ENCODE data around the gene GRM4. TPM values are rescaled to one million over a fixed set of nuclear protein-coding genes. Genes with fewer than 3 reads are reported as not detected.

Gene GRM4
- total and polyA plus RNA-seq, 10 donors: 0.02 to 0.26 (median 0.09) TPM; not detected in 3

DNA sequence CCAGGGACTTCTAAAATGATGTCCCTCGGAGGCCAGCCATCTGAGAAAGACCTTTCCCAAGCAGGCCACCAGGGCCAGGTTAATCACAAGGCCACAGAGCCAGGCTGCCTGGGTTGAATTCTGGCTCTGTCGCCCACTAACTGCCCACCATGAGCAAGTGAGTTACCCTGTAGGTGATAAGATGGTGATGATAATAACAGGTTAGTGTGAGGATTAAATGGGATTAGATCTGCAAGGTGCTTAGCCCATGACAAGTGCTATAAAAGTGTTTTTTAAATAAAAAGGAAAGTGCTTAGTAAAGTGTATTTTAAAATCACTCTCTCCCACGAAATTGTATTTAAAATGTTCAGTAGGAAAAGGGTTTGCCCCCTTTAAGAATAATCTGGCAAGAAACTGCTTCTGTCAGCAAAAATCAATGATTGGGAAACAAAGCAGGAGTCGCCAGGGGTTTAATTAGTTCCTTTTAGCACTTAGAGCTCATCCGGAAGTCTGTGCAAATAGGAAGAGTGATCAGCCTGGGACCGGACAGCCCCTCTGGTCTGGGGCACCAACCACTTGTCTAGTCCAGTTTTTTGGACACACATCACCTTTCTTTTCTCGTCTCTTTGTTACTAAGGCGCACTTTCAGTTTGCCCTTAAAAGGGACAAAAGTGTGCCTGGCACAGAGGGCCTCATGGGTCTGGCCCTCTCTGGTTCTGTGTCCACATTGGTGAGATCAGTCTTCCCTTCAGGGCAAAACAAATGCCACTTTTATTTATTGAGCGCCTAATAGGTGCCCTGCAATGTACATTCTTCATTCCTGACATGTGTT lies 150.4 kb downstream of the GRM4 start:
- Histone ChIP-seq H3K36me3 (no peaks in the 10 kb centered on the region), H3K27ac (peak overlapping the region in 1 of 8 donors; percentile 45), H3K4me3 (no peak overlapping the region), H3K9me3 (peaks cover 0 to 11% (median 7%) of the 10 kb centered on the region in 8 donors), H3K4me1 (peaks cover 0 to 13% (median 7%) of the 10 kb centered on the region in 6 donors), H3K27me3 (replicated peaks in 1 of 7) (peaks cover 0 to 19% (median 0%) of the 10 kb centered on the region in 7 donors)
- 43 to 60% (median 54%) methylated on average over 9 of the region's 9 CpGs for WGBS, 5 donors
- peak; percentile 29 for DNase-seq
- intact Hi-C loops (cut with DNase I; ENCODE audit: low total_unique reads): no loop called here
- TF ChIP-seq POLR2A (IDR thresholded peaks at IDR 0.05) (no peak), POLR2AphosphoS5 (IDR thresholded peaks at IDR 0.05) (no peak)
- TF ChIP-seq, protein P1, sequence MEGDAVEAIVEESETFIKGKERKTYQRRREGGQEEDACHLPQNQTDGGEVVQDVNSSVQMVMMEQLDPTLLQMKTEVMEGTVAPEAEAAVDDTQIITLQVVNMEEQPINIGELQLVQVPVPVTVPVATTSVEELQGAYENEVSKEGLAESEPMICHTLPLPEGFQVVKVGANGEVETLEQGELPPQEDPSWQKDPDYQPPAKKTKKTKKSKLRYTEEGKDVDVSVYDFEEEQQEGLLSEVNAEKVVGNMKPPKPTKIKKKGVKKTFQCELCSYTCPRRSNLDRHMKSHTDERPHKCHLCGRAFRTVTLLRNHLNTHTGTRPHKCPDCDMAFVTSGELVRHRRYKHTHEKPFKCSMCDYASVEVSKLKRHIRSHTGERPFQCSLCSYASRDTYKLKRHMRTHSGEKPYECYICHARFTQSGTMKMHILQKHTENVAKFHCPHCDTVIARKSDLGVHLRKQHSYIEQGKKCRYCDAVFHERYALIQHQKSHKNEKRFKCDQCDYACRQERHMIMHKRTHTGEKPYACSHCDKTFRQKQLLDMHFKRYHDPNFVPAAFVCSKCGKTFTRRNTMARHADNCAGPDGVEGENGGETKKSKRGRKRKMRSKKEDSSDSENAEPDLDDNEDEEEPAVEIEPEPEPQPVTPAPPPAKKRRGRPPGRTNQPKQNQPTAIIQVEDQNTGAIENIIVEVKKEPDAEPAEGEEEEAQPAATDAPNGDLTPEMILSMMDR (IDR thresholded peaks at IDR 0.05 in 8 of 11, conservative IDR thresholded peaks at IDR 0.05 in 3 of 11): no peak

DNA sequence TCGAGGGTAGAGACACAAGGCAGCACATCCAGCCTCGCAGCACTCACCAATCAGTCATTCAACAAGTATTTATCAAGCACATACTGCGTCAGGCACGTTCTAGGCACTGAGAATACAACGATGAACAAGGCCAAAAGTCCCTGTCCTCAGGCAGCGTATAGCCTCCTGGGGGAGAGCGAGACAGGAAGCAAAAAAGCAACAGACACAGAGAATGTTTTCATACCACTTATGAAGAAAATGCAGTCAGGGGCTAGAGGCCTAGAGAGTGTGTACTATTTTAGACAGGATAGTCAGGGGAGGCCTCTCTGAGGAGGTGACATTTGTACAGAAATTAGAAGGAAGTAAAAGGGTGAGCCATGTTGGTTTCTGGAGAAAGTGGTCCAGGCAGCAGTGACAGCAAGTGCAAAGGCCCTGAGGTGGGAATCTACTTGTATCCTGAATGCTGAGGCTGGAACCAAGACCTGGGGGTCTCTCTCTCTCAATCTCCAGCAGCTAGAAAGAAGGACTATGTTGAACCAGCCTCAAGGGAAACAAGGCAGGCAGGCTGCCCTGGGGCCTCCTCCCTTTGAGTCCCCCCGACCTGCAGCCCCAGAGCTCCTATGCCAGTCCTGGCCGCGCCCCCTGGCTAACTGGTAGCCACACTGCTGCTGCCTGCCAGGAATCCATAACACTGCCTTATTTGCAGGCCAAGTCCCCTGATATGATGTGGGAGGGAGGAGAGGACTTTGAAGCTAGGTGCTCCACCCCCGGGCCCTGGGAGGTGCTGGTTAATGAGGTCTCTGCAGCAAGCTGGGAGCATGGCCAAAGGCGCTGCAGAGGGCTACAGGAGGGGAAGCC lies 151.2 kb downstream of the GRM4 start:
- Histone ChIP-seq H3K27ac (no peak overlapping the region), H3K4me3 (no peak overlapping the region), H3K36me3 (no peaks in the 10 kb centered on the region), H3K4me1 (peaks cover 0 to 13% (median 7%) of the 10 kb centered on the region in 6 donors), H3K9me3 (peaks cover 0 to 11% (median 7%) of the 10 kb centered on the region in 8 donors), H3K27me3 (replicated peaks in 1 of 7) (peaks cover 0 to 19% (median 0%) of the 10 kb centered on the region in 7 donors)
- peak; percentile 66 for DNase-seq
- intact Hi-C loops (cut with DNase I; ENCODE audit: low total_unique reads): no loop called here
- 77 to 87% (median 86%) methylated on average over 9 to 12 of the region's 12 CpGs for WGBS, 5 donors
- TF ChIP-seq POLR2A (IDR thresholded peaks at IDR 0.05) (no peak), POLR2AphosphoS5 (IDR thresholded peaks at IDR 0.05) (no peak)
- TF ChIP-seq, protein P1 (IDR thresholded peaks at IDR 0.05 in 8 of 11, conservative IDR thresholded peaks at IDR 0.05 in 3 of 11): no peak

DNA sequence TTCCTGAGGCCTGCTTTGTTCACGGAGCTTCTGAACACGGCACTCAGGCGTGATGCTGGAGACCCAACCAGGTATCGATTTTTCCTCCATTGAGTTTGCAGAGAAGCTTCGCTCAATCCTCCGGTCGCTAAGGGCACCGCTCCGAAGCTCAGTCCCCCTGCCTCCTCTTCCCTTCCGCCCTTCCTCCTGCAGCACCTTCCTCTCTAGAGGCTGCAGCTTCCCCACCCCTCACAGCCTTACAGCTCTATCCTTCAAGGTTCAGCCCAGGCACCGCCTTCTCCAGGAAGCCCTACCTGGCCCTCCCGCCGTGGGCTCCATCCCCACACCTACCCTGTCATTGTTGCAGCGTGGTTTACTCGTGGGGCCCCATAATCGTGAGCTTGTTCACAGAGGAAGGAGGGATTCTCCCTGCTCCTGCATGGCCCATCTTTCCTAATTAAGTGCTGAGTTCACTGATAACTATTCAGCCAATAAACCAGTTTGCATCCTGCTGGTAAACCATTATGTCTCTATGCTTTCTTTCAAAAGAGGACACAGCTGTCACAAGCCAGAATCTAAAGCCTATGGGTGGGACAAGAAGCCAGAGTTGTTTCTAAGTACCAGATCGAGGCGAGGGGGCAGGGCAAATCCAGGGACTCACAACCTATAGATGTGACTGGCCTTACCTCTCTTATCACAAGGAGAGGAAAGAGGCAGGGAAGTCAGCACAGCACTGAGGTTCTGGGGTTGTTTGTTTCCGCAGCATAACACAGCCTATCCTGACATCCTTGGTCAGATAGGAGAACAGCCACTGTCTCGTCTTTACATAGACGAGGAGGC lies 152.0 kb downstream of the GRM4 start:
- H3K27me3 ChIP-seq (replicated peaks in 1 of 7): peaks cover 0 to 19% (median 0%) of the 10 kb centered on the region in 7 donors
- 72 to 81% (median 74%) methylated on average over 18 to 21 of the region's 21 CpGs for WGBS, 5 donors

More for the DNA sequence above, 152.0 kb downstream of the GRM4 start:
- H3K4me1 ChIP-seq: peaks cover 0 to 13% (median 7%) of the 10 kb centered on the region in 6 donors
- H3K36me3 ChIP-seq: no peaks in the 10 kb centered on the region
- H3K4me3 ChIP-seq: no peak overlapping the region
- TF ChIP-seq POLR2AphosphoS5 (IDR thresholded peaks at IDR 0.05) (no peak), POLR2A (IDR thresholded peaks at IDR 0.05) (no peak)
- TF ChIP-seq, protein P1 (IDR thresholded peaks at IDR 0.05 in 8 of 11, conservative IDR thresholded peaks at IDR 0.05 in 3 of 11): no peak
- H3K27ac ChIP-seq: no peak overlapping the region
- intact Hi-C loops (cut with DNase I; ENCODE audit: low total_unique reads): no loop called here
- peaks cover 0 to 11% (median 7%) of the 10 kb centered on the region in 8 donors for H3K9me3 ChIP-seq
- DNase-seq: peak; percentile 38
